ENCODE data around the gene IRF4. TPM values are rescaled to one million over a fixed set of nuclear protein-coding genes. Genes with fewer than 3 reads are reported as not detected.

IRF4 gene
- total RNA-seq, 1 donor from 2014 or later: 0.05 TPM

DNA sequence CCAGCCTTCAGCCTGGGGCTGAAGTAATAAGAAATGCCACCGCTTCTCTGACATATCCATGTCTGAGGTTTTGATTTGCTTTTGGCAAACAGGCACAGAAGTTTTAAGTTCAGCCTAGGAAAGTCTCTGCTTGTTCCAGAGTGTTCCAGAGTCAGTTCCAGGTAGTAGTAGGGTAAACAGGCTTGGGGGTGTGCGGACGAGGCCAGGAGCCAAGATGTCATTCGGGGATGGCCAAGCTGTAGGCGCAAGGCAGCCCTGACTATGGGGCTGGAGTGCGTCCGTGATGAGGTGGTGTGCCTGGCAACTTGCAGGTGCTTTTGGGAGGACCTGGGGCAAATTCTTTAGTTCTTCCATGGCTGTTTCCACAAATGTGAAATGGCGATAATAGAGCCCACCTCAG is 60.3 kb downstream of the IRF4 start:
- Mint-ChIP-seq H3K36me3 (ENCODE audit: low read depth) (no peaks in the 10 kb centered on the region), H3K4me1 (ENCODE audit: low read depth) (no peaks in the 10 kb centered on the region), H3K27me3 (ENCODE audit: low read depth) (peaks cover 16% of the 10 kb centered on the region), H3K27ac (ENCODE audit: unreplicated experiment) (no peak overlapping the region), H3K4me3 (ENCODE audit: unreplicated experiment) (no peak overlapping the region), H3K9me3 (ENCODE audit: low read depth) (no peaks in the 10 kb centered on the region)
- DNase-seq (ENCODE audit: low spot score): no peak
- TF ChIP-seq, protein P1, sequence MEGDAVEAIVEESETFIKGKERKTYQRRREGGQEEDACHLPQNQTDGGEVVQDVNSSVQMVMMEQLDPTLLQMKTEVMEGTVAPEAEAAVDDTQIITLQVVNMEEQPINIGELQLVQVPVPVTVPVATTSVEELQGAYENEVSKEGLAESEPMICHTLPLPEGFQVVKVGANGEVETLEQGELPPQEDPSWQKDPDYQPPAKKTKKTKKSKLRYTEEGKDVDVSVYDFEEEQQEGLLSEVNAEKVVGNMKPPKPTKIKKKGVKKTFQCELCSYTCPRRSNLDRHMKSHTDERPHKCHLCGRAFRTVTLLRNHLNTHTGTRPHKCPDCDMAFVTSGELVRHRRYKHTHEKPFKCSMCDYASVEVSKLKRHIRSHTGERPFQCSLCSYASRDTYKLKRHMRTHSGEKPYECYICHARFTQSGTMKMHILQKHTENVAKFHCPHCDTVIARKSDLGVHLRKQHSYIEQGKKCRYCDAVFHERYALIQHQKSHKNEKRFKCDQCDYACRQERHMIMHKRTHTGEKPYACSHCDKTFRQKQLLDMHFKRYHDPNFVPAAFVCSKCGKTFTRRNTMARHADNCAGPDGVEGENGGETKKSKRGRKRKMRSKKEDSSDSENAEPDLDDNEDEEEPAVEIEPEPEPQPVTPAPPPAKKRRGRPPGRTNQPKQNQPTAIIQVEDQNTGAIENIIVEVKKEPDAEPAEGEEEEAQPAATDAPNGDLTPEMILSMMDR (IDR thresholded peaks at IDR 0.05): no peak

DNA sequence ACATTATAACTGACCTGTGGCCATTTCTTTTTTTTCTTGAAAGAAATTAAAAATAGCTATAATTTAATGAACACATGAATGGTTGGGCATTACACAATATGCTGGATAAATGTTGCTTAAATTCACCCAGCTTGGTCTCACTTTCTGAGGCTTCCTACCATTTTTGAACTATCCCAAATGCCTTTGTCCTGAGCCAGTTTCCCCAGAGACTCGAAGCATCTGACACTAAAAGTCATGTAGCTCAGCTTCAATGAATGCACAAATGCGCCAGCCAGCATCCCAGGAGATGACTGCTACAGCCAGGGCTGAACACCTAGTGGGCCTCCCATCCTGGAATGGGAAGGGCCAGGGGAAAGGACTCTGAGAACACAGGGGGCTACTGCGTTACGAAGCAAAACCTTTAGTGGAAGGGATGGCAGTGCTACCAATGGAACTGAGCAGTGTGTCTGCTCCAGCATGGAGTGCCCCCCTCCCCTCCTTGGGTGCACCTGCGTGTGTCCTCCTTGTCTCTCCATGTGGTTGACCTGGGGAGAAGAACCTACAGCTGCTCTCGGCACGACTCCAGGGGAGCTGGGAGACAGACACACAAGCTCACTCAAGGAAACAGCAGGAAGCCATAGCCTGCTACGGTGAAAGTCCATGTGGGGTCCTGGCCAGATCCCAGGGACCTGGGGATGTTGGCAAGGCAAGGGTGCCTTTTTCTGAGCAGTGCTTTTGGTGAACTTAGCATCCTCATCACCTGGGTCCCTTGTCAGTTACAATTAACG is 60.9 kb downstream of the IRF4 start:
- TF ChIP-seq, protein P1 (IDR thresholded peaks at IDR 0.05): no peak
- Mint-ChIP-seq H3K27me3 (ENCODE audit: low read depth) (peaks cover 17% of the 10 kb centered on the region), H3K4me3 (ENCODE audit: unreplicated experiment) (no peak overlapping the region), H3K4me1 (ENCODE audit: low read depth) (no peaks in the 10 kb centered on the region), H3K9me3 (ENCODE audit: low read depth) (peaks cover 3% of the 10 kb centered on the region), H3K27ac (ENCODE audit: unreplicated experiment) (no peak overlapping the region), H3K36me3 (ENCODE audit: low read depth) (no peaks in the 10 kb centered on the region)
- no peak for DNase-seq (ENCODE audit: low spot score)

DNA sequence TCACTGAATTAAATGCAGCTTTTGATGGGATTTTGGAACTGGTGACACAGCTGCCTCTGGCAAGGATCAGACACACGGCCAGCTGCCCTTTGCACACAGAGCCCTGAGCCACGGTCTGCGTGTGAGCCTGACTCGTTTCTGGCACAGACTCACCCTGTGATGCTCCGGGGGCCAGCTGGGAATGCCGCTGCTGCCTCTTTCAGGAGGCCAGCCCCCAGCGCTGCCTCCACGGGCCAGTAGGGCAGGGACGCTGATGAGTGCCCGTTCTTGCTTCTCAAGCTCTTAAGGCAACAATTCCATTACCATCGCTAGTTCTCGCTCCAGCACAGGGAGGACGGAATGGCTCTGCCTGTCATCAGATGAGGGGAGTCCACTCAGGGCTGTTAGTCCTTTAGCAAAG is 61.6 kb downstream of the IRF4 start:
- H3K9me3 Mint-ChIP-seq (ENCODE audit: low read depth): peaks cover 6% of the 10 kb centered on the region
- H3K27me3 Mint-ChIP-seq (ENCODE audit: low read depth): peaks cover 17% of the 10 kb centered on the region
- no peak for DNase-seq (ENCODE audit: low spot score)
- TF ChIP-seq, protein P1 (IDR thresholded peaks at IDR 0.05): no peak
- no peaks in the 10 kb centered on the region for H3K4me1 Mint-ChIP-seq (ENCODE audit: low read depth)
- H3K4me3 Mint-ChIP-seq (ENCODE audit: unreplicated experiment): no peak overlapping the region
- no peak overlapping the region for H3K27ac Mint-ChIP-seq (ENCODE audit: unreplicated experiment)
- no peaks in the 10 kb centered on the region for H3K36me3 Mint-ChIP-seq (ENCODE audit: low read depth)

DNA sequence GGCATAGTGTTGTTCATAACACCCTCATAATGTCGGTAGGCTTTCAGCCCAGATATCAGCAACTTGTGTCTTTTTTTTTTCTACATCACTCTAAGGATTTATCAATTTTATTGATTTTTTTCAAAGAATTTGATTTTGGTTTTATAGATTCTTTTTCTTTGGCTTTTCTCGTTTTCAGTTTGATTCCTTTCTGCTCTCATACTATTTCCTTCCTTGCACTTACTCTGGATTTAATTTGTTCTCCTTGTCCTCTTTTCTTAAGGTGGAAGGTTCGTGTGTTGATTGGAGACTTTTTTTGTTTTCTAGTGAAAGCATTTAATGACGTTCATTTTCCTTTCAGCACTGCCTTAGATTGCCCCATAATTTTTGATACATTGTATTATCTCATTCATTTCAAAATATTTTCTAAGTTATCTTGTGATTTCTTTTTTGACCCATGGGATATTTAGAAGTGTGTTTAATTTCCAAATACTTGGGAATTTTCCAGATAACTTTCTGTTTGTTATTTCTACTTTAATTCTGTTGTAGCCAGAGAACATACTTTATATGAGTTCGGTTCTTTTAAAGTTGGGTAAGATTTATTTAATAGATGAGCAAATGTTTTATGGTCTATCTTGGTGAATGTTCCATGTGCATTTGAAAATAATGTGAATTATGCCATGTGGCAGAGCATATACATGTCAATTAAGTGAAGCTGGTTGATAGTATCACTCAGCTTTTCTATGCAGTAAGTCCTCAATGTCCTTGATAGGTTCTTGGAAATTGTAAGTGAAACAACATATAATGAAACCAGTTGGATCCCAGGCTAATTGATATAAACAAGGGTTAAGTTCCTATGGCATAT is 62.8 kb downstream of the IRF4 start:
- DNase-seq (ENCODE audit: low spot score): no peak
- TF ChIP-seq, protein P1 (IDR thresholded peaks at IDR 0.05): no peak
- peaks cover 13% of the 10 kb centered on the region for H3K9me3 Mint-ChIP-seq (ENCODE audit: low read depth)
- H3K4me1 Mint-ChIP-seq (ENCODE audit: low read depth): no peaks in the 10 kb centered on the region
- H3K27ac Mint-ChIP-seq (ENCODE audit: unreplicated experiment): no peak overlapping the region
- peaks cover 17% of the 10 kb centered on the region for H3K27me3 Mint-ChIP-seq (ENCODE audit: low read depth)
- H3K4me3 Mint-ChIP-seq (ENCODE audit: unreplicated experiment): no peak overlapping the region
- no peaks in the 10 kb centered on the region for H3K36me3 Mint-ChIP-seq (ENCODE audit: low read depth)

DNA sequence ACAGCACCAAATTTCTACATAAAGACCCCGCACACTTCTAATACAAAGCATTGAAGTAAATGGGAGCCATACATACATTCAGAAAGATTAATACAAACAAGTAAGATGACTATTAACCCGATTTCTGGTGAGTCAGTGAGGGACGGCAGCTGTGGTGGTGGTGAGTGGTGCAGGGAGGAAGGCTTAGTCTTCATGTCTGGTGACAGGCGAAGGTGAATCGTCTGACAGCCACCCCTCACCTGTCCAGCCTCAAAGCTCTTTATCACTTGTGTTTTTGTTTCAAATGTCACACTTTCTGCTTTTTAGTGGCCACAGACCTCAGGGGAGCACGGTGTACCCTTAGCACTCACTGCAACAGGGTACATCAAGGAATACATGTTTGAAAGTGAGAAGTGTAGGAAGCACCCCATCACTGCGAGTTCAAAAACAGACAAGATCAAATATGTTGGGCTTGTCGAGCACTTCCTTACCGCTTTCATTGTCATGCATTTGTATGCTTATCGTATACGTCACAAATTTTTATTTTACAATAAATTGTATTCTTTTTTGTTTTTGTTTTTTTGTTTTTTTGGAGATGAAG is 63.5 kb downstream of the IRF4 start:
- H3K9me3 Mint-ChIP-seq (ENCODE audit: low read depth): peaks cover 13% of the 10 kb centered on the region
- no peaks in the 10 kb centered on the region for H3K36me3 Mint-ChIP-seq (ENCODE audit: low read depth)
- no peaks in the 10 kb centered on the region for H3K4me1 Mint-ChIP-seq (ENCODE audit: low read depth)
- H3K4me3 Mint-ChIP-seq (ENCODE audit: unreplicated experiment): no peak overlapping the region
- H3K27ac Mint-ChIP-seq (ENCODE audit: unreplicated experiment): no peak overlapping the region
- TF ChIP-seq, protein P1 (IDR thresholded peaks at IDR 0.05): no peak
- no peak for DNase-seq (ENCODE audit: low spot score)
- peaks cover 17% of the 10 kb centered on the region for H3K27me3 Mint-ChIP-seq (ENCODE audit: low read depth)

All from chondrocyte (in vitro differentiated cells).